ENCODE results near the gene POM121C.
"Not testable (repeated sequence)": the region's sequence is repeated elsewhere in the genome, so short reads cannot be mapped to it uniquely, and the experiment has no call there.

Gene POM121C

GRCh38 chr7:75439000-75439399 lies 47.1 kb downstream of the POM121C start:
- not testable (repeated sequence) for DNase-seq (ENCODE audit: low read depth in 1 of 2, low spot score in 1 of 2)

DNA sequence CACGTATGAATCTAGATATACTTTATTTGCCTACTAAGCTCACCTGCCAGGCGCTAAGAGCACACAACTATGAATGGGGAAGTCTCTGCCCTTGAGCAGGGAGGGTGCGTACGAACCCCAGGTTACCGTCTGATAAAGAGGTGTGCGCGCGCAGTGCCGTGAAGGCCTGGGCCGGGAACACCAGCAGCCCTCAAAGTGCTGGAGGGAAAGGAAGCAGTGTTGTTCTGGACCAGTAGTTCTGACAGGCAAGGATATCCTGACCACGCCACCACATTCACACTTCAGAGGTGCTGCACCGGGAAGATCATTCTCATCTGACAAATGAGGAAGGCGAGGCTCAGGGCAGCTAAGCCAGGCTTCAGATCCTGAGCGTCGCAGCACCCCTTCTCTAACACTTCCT lies 62.6 kb downstream of the POM121C start:
- not testable (repeated sequence) for DNase-seq (ENCODE audit: low read depth in 1 of 2, low spot score in 1 of 2)

- not testable (repeated sequence) for DNase-seq (ENCODE audit: low read depth in 1 of 2, low spot score in 1 of 2)
Measured at GRCh38 chr7:75421798-75422710, 64.0 kb downstream of the POM121C start.

GRCh38 chr7:75420152-75420551 lies 65.9 kb downstream of the POM121C start:
- not testable (repeated sequence) for DNase-seq (ENCODE audit: low read depth in 1 of 2, low spot score in 1 of 2)

DNA sequence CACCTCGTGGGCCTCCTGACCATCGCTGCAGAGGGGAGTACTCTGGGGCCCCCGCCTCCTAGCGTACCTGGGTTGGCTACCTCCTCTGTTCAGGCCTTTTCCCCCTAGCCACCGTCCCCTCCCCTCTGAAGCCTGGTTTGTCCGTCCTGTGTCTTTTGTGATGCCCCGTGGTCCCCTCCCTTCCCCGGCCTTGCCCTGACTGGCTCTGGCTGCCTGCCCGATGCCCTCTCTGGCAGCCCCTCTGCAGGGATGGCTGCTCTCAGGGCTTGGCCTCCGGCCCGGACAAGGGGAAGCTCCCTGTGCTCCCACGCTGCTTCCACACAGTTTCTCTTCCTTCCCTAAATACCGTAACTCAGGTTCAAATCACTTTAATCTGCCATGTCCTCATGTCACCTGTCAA lies 66.4 kb downstream of the POM121C start:
- not testable (repeated sequence) for DNase-seq (ENCODE audit: low read depth in 1 of 2, low spot score in 1 of 2)

DNA sequence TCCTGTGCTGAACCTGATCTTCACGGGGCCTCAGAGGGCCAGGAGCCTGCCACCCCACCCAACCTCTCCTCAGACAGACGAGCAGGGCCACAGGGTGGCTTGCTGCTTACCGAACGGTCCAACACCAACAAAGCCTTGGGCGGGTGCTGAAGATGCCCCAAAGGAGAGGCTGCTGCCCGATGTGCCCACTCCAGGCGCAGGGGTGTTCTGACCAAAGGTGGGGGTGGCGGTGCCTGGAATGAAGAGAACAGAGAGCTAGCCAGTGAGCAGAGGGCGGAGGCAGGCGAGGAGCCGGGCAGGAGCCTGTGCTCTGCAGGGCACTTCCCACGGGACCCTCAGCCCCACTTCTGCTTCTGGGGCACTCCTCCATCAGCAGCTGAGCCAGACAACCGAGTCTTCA lies 66.9 kb downstream of the POM121C start:
- not testable (repeated sequence) for DNase-seq (ENCODE audit: low read depth in 1 of 2, low spot score in 1 of 2)

GRCh38 chr7:75418292-75418858 lies 67.7 kb downstream of the POM121C start:
- not testable (repeated sequence) for DNase-seq (ENCODE audit: low read depth in 1 of 2, low spot score in 1 of 2)

DNA sequence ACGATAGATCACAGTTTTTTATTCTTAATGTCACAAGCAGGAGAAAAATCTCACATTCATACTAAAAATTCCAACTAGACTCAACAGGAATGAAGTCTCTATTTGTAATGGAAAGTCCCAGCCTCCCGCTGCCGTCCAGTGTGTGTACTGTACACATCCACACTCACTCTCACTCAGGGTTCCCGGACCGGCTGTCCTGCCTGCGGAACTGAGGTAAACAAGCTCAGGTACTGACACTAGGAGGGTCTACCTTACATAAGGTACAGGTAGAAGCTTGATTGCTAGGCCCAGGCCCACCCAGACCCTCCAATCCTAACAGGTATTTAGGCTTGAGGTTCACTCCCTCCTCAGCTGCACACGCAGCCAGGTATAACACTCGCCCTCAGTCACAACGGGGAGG lies 69.3 kb downstream of the POM121C start:
- DNase-seq (ENCODE audit: low read depth in 1 of 2, low spot score in 1 of 2): not testable (repeated sequence)

- not testable (repeated sequence) for DNase-seq (ENCODE audit: low read depth in 1 of 2, low spot score in 1 of 2)
Measured at GRCh38 chr7:75415829-75416373, 70.2 kb downstream of the POM121C start.

GRCh38 chr7:75415428-75415817 lies 70.7 kb downstream of the POM121C start:
- DNase-seq (ENCODE audit: low read depth in 1 of 2, low spot score in 1 of 2): not testable (repeated sequence)

DNA sequence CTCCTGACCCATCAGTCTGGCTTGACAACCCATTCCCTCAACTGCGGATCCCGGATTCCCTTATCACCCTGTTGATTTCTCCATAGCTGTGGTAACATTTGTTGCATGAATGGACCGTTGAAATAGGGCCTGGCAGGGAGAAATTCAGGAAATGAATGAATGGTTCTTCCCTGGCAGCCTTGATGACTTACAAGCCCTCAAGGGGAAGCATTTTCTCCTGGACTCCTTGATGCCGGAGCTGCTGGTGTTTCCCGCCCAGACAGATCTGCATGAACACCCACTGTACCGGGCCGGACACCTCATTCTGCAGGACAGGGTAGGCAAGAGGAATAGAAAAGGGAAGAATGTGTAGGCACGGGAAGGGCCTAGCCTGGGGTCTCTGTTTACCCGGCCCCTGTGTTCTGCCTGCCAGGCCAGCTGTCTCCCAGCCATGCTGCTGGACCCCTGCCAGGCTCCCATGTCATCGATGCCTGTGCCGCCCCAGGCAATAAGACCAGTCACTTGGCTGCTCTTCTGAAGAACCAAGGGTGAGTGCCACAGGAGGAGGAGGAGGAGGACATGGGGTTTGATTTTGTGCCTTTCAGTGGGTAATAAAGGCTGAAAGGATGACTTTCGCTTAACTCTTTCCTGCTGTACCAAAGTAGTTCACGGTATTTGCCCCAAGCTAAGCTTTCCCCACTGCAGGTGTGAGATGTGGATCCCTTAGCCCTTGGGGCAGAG lies 71.2 kb downstream of the POM121C start:
- DNase-seq (ENCODE audit: low read depth in 1 of 2, low spot score in 1 of 2): not testable (repeated sequence)

- not testable (repeated sequence) for DNase-seq (ENCODE audit: low read depth in 1 of 2, low spot score in 1 of 2)
Measured at GRCh38 chr7:75414204-75414603, 71.9 kb downstream of the POM121C start.

GRCh38 chr7:75410823-75411173 lies 75.3 kb downstream of the POM121C start:
- DNase-seq (ENCODE audit: low read depth in 1 of 2, low spot score in 1 of 2): not testable (repeated sequence)

- not testable (repeated sequence) for DNase-seq (ENCODE audit: low read depth in 1 of 2, low spot score in 1 of 2)
Measured at GRCh38 chr7:75409880-75410822, 75.9 kb downstream of the POM121C start.

DNA sequence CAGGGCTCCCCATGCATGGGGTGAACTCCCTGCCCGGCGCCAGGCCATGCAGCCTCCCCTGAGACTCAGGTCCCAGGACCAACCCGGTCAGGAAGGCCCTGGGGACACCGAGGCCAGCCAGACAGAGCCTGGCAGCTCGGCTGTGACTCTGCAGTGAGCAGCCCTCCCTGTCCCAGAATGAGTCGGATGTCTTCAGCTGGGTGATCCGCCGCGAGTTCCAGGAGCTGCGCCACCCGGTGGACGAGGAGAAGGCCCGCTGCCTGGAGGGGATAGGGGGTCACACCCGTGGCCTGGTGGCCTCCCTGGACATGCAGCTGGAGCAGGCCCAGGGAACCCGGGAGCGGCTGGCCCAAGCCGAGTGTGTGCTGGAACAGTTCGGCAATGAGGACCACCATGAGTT lies 81.4 kb downstream of the POM121C start:
- DNase-seq (ENCODE audit: low read depth in 1 of 2, low spot score in 1 of 2): not testable (repeated sequence)

DNA sequence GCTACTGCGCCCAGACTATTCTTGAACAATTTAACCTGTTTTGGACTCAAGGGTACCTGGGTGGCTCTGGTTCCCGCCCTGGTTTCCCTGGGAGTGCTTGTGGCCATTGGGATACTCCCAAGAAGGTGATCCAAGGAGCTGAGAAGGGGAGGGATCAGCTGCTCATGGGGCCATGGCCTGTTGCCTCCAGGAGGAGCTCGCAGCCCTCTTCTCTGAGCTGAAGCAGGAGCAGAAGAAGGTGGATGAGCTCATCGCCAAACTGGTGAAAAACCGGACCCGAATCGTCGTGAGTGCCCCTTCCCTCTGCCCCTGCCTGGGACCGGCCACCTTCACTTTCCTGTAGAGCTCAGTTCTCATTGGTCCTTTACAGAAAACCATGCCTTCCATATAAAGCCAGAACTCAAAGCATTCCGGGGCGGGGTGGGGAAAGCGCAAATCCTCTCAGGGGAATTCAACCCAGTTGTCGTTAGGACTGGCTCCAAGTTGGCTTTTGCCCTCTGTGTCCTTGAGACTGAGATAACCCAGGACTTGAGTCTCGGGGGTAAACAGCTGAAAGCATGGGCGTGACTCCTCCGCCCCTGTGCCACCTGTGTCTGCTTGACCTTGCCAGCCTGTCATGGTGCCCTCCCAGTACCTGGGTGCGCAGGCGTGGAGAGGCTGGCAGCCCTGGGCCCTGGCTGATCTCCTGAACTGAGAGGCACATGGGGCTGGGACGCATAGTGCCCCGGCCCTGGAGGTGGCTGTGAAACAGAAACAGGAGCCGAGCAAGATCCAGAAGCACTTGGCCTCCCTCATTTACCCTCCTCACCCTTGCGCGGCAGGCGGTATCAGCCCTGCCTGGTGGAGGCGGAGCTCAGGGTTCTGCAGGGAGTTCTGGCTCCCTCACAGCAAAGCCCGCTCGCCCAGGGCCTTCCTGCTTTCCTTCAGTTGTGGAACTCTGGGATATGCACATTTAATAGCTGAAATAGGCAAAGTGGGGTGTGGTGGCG lies 82.3 kb downstream of the POM121C start:
- not testable (repeated sequence) for DNase-seq (ENCODE audit: low read depth in 1 of 2, low spot score in 1 of 2)

GRCh38 chr7:75400575-75400974 lies 85.5 kb downstream of the POM121C start:
- DNase-seq (ENCODE audit: low read depth in 1 of 2, low spot score in 1 of 2): not testable (repeated sequence)

DNA sequence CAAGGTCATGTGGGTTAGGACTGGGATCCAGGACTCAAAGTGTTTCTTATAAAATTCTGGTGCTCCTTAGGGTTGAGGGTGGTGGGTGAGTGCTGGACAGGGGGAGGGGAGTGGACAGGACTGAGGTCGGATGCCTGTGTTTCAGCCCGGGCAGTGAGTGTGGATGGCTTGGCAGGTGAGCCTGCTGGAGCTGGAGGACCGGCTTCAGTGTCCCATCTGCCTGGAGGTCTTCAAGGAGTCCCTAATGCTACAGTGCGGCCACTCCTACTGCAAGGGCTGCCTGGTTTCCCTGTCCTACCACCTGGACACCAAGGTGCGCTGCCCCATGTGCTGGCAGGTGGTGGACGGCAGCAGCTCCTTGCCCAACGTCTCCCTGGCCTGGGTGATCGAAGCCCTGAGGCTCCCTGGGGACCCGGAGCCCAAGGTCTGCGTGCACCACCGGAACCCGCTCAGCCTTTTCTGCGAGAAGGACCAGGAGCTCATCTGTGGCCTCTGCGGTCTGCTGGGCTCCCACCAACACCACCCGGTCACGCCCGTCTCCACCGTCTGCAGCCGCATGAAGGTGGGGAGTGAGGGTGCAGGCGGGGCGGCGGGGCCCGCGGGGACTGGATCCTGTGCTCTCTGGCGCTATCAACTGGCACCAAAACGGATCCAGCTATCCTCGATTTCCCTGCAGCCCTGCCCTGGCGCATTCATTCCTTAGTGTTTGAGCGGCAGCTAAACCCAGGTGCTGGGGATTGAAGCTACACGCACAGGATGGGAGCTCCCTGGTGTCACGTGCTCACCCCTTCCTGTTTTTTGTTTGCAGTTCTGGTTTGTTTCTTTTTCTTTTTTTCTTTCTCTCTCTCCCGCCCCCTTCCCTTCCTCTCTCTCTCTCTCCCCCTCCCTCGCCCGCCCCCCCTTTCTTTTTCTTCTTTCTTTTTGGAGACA lies 87.1 kb downstream of the POM121C start:
- DNase-seq (ENCODE audit: low read depth in 1 of 2, low spot score in 1 of 2): not testable (repeated sequence)

Data from stimulated activated CD4-positive, alpha-beta T cell treated with anti-CD3 and anti-CD28 coated beads, Interleukin-15, amount 100 ng/mL, for 1 hour (primary cell).